A549 (cell line): ENCODE measurements around the gene SMU1. TPM values are rescaled to one million over a fixed set of nuclear protein-coding genes. Genes with fewer than 3 reads are reported as not detected.

Experiments
- ATAC-seq, 2 experiments: fragments of 200-7000 bp in 1 of 2; fragments of >200 bp in 1 of 2; cut with Nextera tagmentation in 1 of 2; cut with Tn5 transposase in 1 of 2; 3 replicates each; pipeline versions ENCODE4 v1.8.0 to v1.9.1; 2018 to 2020; ENCODE audit warnings: mild to moderate bottlenecking in 1 of 2, moderate library complexity in 1 of 2
- CTCF ChIA-PET: fragments of 300-600 bp; sonication (Branson Sonifier 250); formaldehyde crosslinking; extraction: SDS; loops from one replicate; lab custom pipeline; 2021; ENCODE audit warnings: antibody characterized with exemption, inconsistent platforms; lab: Yijun Ruan, JAX
- POLR2A ChIA-PET: fragments of 350-600 bp; formaldehyde crosslinking; extraction: SDS; loops from one replicate; lab custom pipeline; 2021; ENCODE audit warnings: antibody characterized with exemption, inconsistent platforms; lab: Yijun Ruan, JAX
- DNase-seq, 2 experiments: peaks; one replicate each; pipeline versions ENCODE4 v3.0.0 to v3.0.0-alpha.2; 2011 to 2016; ENCODE audit warnings: low read depth in 1 of 2, low spot score in 1 of 2
- FAIRE-seq: peaks from 2 replicates; lab custom pipeline; 2011; peaks lifted over from hg19 to GRCh38; lab: Jason Lieb, UNC
- H3K27ac ChIP-seq, 2 experiments: fragments of >200 bp; sonication (Bioruptor Twin); formaldehyde crosslinking; 3 replicates each; pipeline ENCODE4 v1.5.1; 2016 to 2017
- H3K4me1 ChIP-seq: fragments of >200 bp; sonication (Bioruptor Twin); formaldehyde crosslinking; 3 replicates; pipeline ENCODE4 v1.6.1; 2016
- H3K4me2 ChIP-seq: fragments of >200 bp; sonication (Bioruptor Twin); formaldehyde crosslinking; 3 replicates; pipeline ENCODE4 v1.6.1; 2016
- H3K4me3 ChIP-seq: fragments of >200 bp; sonication (Bioruptor Twin); formaldehyde crosslinking; 3 replicates; pipeline ENCODE4 v1.5.1; 2016
- H3K9me3 ChIP-seq: fragments of >200 bp; sonication (Bioruptor Twin); formaldehyde crosslinking; 3 replicates; pipeline ENCODE4 v1.6.1; 2016
- EP300 ChIP-seq, 2 experiments: fragments of >200 bp; sonication (Bioruptor Twin); formaldehyde crosslinking; IDR thresholded peaks; 2 replicates in 1 of 2; 3 replicates in 1 of 2; pipeline ENCODE4 v1.6.1; 2016 to 2017
- FOSB ChIP-seq: fragments of 250-450 bp; sonication (Bioruptor Pico); IDR thresholded peaks from 2 replicates; pipeline ENCODE4 v1.5.0; 2020; ENCODE audit warnings: mild to moderate bottlenecking, moderate library complexity
- FOXS1 ChIP-seq: fragments of 250-450 bp; sonication (Bioruptor Pico); IDR thresholded peaks from 2 replicates; pipeline ENCODE4 v1.5.0; 2020; ENCODE audit warnings: mild to moderate bottlenecking, moderate library complexity
- GATA3 ChIP-seq: IDR thresholded peaks from 2 replicates; pipeline ENCODE4 v1.6.1; 2012; ENCODE audit warnings: borderline replicate concordance
- JUNB ChIP-seq: fragments of >200 bp; sonication (Bioruptor Twin); formaldehyde crosslinking; IDR thresholded peaks from 2 replicates; pipeline ENCODE4 v1.6.1; 2016
- NPAS2 ChIP-seq: fragments of 250-450 bp; sonication (Bioruptor Pico); IDR thresholded peaks from 2 replicates; pipeline ENCODE4 v1.8.0; 2022; ENCODE audit warnings: mild to moderate bottlenecking, moderate library complexity, borderline replicate concordance
- POLR2AphosphoS2 ChIP-seq: conservative IDR thresholded peaks from 2 replicates; pipeline ENCODE4 v1.6.1; 2012; ENCODE audit warnings: low read length, improper control_type of control experiment, inconsistent platforms
- RCOR1 ChIP-seq: fragments of 150-350 bp; IDR thresholded peaks from 2 replicates; pipeline ENCODE4 v1.6.1; 2014; ENCODE audit warnings: antibody characterized with exemption, low read length, low read depth
- SMC3 ChIP-seq: fragments of >200 bp; sonication (Bioruptor Twin); formaldehyde crosslinking; IDR thresholded peaks from 3 replicates; pipeline ENCODE4 v1.6.1; 2018; ENCODE audit warnings: inconsistent platforms
- TP53 ChIP-seq: fragments of 250-450 bp; sonication (Bioruptor Pico); IDR thresholded peaks from 2 replicates; pipeline ENCODE4 v1.5.0; 2021; ENCODE audit warnings: mild to moderate bottlenecking, moderate library complexity
- ZFP36 ChIP-seq: fragments of 450-650 bp; IDR thresholded peaks from 2 replicates; pipeline ENCODE4 v1.6.1; 2014; ENCODE audit warnings: borderline replicate concordance; ENCODE audit not compliant: partially characterized antibody
- WGBS: methylation state at CpG from one replicate; pipeline ENCODE4 v1.1.6; 2017; ENCODE audit errors: missing lambda C conversion rate; 5-methylcytosine and 5-hydroxymethylcytosine counted together
- polyA plus RNA-seq, 4 experiments: library from polyadenylated mRNA; depleted of rRNA in 3 of 4; stranded (reverse); fragments of >200 nt; fragmentation: RNase III in 1 of 4; extraction: RNeasy Plus Mini Kit Qiagen cat#74134 plus additional on column Dnase treatment in 1 of 4; gene quantifications; 2 replicates in 3 of 4; 3 replicates in 1 of 4; pipeline ENCODE4 v1.2.3, GENCODE V29; 2011 to 2017
- TF ChIP-seq, protein P1 (sequence below): fragments of >200 bp; sonication (Bioruptor Twin); formaldehyde crosslinking; IDR thresholded peaks from 3 replicates; pipeline ENCODE4 v1.6.1; 2016
- TF ChIP-seq, protein P2 (sequence below): IDR thresholded peaks from 2 replicates; pipeline ENCODE4 v1.6.1; 2012
- TF ChIP-seq, protein P3 (sequence below): fragments of 150-350 bp; IDR thresholded peaks from 2 replicates; pipeline ENCODE4 v1.6.1; 2014; ENCODE audit warnings: low read depth, mild to moderate bottlenecking, low read length
- TF ChIP-seq, protein P4 (sequence below): fragments of 250-450 bp; sonication (Bioruptor Pico); IDR thresholded peaks from 2 replicates; pipeline ENCODE4 v1.5.0; 2021; ENCODE audit warnings: mild to moderate bottlenecking, moderate library complexity, borderline replicate concordance
- TF ChIP-seq, protein P5 (sequence below): fragments of 200-600 bp; sonication (generic); IDR thresholded peaks from 2 replicates; pipeline ENCODE4 v1.6.1; 2016; ENCODE audit warnings: antibody characterized with exemption, mild to moderate bottlenecking, moderate library complexity
- TF ChIP-seq, protein P6 (sequence below): IDR thresholded peaks from 2 replicates; pipeline ENCODE4 v1.6.1; 2012; ENCODE audit warnings: low read depth, borderline replicate concordance

SMU1 gene
- polyA plus RNA-seq, 2 of the 4 experiments (the other 2 are of a cell fraction): 25.0 to 26.0 TPM

DNA sequence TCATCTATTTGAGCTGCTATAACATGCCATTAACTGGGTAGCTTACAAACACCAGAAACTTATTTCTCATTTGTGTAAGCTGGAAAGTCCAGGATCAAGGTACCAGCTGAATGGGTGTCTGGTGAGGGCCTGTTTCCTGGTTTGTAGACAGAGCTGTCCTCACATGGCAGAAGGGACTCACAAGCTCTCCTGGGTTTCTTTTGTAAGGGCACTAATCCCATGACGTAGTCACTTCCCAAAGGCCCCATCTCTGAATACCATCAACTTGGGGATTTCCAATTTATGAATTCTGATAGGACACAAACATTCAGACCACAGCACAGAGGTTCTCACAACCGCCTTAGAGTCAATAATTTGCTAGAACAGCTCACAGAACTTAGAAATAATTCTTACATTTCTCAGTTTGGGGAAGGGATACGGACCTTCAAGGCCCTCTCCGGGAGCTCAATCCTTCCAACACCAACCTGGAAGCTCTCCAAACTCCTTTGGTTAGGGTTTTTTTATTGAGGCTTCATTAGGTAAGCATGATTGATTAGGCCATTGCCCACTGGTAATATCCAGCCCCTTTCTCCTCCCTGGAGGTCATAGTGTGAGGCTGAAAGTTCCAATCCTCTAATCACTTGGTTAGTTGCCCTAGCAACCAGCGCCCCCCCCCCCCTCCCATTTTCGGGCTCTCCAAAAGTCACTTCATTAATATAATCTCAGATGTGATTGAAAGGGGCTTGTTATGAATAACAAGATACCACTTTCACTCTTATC, 59.0 kb downstream of the SMU1 start:
- Histone ChIP-seq H3K9me3 (no peaks in the 10 kb centered on the region), H3K27ac (no peak overlapping the region), H3K4me2 (no peak overlapping the region), H3K4me1 (peaks cover 6% of the 10 kb centered on the region; the same call in 2 of the 3 replicates), H3K4me3 (no peak overlapping the region)
- ATAC-seq: peak in 1 of 2 experiments; percentile 19; a peak in 1 of 6 replicates
- FAIRE-seq: no peak
- 77% methylated on average over 6 of the region's 6 CpGs for WGBS
- CTCF ChIA-PET: interaction anchor here (1.2 kb wide), 1 partner anchor 18 kb away, joined by 4 read pairs; no protein-coding TSS in a partner anchor
- POLR2A ChIA-PET: interaction anchor here (1.3 kb wide), 1 partner anchor 9 kb away, joined by 5 read pairs; no protein-coding TSS in a partner anchor
- DNase-seq: no peak
- TF ChIP-seq, protein P1, sequence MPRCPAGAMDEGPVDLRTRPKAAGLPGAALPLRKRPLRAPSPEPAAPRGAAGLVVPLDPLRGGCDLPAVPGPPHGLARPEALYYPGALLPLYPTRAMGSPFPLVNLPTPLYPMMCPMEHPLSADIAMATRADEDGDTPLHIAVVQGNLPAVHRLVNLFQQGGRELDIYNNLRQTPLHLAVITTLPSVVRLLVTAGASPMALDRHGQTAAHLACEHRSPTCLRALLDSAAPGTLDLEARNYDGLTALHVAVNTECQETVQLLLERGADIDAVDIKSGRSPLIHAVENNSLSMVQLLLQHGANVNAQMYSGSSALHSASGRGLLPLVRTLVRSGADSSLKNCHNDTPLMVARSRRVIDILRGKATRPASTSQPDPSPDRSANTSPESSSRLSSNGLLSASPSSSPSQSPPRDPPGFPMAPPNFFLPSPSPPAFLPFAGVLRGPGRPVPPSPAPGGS: no peak
- TF ChIP-seq SMC3: no peak
- TF ChIP-seq, protein P2, sequence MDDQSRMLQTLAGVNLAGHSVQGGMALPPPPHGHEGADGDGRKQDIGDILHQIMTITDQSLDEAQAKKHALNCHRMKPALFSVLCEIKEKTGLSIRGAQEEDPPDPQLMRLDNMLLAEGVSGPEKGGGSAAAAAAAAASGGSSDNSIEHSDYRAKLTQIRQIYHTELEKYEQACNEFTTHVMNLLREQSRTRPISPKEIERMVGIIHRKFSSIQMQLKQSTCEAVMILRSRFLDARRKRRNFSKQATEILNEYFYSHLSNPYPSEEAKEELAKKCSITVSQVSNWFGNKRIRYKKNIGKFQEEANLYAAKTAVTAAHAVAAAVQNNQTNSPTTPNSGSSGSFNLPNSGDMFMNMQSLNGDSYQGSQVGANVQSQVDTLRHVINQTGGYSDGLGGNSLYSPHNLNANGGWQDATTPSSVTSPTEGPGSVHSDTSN: no peak
- no peak for TF ChIP-seq JUNB
- TF ChIP-seq FOXS1 (CRISPR knock-in tag): no peak
- TF ChIP-seq NPAS2 (CRISPR knock-in tag): no peak
- no peak for TF ChIP-seq ZFP36
- no peak for TF ChIP-seq FOSB
- TF ChIP-seq RCOR1: no peak
- no peak for TF ChIP-seq POLR2AphosphoS2
- TF ChIP-seq, protein P3, sequence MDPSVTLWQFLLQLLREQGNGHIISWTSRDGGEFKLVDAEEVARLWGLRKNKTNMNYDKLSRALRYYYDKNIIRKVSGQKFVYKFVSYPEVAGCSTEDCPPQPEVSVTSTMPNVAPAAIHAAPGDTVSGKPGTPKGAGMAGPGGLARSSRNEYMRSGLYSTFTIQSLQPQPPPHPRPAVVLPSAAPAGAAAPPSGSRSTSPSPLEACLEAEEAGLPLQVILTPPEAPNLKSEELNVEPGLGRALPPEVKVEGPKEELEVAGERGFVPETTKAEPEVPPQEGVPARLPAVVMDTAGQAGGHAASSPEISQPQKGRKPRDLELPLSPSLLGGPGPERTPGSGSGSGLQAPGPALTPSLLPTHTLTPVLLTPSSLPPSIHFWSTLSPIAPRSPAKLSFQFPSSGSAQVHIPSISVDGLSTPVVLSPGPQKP: no peak
- TF ChIP-seq, protein P4, sequence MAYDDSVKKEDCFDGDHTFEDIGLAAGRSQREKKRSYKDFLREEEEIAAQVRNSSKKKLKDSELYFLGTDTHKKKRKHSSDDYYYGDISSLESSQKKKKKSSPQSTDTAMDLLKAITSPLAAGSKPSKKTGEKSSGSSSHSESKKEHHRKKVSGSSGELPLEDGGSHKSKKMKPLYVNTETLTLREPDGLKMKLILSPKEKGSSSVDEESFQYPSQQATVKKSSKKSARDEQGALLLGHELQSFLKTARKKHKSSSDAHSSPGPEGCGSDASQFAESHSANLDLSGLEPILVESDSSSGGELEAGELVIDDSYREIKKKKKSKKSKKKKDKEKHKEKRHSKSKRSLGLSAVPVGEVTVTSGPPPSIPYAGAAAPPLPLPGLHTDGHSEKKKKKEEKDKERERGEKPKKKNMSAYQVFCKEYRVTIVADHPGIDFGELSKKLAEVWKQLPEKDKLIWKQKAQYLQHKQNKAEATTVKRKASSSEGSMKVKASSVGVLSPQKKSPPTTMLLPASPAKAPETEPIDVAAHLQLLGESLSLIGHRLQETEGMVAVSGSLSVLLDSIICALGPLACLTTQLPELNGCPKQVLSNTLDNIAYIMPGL: no peak
- TF ChIP-seq, protein P5, sequence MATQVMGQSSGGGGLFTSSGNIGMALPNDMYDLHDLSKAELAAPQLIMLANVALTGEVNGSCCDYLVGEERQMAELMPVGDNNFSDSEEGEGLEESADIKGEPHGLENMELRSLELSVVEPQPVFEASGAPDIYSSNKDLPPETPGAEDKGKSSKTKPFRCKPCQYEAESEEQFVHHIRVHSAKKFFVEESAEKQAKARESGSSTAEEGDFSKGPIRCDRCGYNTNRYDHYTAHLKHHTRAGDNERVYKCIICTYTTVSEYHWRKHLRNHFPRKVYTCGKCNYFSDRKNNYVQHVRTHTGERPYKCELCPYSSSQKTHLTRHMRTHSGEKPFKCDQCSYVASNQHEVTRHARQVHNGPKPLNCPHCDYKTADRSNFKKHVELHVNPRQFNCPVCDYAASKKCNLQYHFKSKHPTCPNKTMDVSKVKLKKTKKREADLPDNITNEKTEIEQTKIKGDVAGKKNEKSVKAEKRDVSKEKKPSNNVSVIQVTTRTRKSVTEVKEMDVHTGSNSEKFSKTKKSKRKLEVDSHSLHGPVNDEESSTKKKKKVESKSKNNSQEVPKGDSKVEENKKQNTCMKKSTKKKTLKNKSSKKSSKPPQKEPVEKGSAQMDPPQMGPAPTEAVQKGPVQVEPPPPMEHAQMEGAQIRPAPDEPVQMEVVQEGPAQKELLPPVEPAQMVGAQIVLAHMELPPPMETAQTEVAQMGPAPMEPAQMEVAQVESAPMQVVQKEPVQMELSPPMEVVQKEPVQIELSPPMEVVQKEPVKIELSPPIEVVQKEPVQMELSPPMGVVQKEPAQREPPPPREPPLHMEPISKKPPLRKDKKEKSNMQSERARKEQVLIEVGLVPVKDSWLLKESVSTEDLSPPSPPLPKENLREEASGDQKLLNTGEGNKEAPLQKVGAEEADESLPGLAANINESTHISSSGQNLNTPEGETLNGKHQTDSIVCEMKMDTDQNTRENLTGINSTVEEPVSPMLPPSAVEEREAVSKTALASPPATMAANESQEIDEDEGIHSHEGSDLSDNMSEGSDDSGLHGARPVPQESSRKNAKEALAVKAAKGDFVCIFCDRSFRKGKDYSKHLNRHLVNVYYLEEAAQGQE: no peak
- no peak for TF ChIP-seq EP300 (IDR thresholded peaks at IDR 0.05)
- no peak for TF ChIP-seq TP53 (CRISPR knock-in tag)
- TF ChIP-seq GATA3: no peak
- TF ChIP-seq, protein P6, sequence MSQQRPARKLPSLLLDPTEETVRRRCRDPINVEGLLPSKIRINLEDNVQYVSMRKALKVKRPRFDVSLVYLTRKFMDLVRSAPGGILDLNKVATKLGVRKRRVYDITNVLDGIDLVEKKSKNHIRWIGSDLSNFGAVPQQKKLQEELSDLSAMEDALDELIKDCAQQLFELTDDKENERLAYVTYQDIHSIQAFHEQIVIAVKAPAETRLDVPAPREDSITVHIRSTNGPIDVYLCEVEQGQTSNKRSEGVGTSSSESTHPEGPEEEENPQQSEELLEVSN: no peak
